Measurements from ENCODE around the gene NLRP12.
"Not testable (repeated sequence)": the region's sequence is repeated elsewhere in the genome, so short reads cannot be mapped to it uniquely, and the experiment has no call there.

NLRP12 gene

DNA sequence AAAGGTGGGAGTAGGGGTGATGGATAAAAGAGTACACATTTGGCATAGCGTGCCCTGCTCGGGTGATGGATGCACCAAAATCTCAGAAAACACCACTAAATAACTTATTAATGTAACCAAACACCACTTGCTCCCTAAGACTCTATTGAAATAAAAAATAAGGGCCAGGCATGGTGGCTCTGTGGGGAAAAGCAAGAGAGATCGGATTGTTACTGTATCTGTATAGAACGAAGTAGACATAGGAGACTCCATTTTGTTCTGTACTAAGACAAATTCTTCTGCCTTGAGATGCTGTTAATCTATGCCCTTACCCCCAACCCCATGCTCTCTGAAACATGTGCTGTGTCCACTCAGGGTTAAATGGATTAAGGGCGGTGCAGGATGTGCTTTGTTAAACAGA is 14.3 kb upstream of the NLRP12 start:
- not testable (repeated sequence) for DNase-seq (ENCODE audit: low read depth)

DNA sequence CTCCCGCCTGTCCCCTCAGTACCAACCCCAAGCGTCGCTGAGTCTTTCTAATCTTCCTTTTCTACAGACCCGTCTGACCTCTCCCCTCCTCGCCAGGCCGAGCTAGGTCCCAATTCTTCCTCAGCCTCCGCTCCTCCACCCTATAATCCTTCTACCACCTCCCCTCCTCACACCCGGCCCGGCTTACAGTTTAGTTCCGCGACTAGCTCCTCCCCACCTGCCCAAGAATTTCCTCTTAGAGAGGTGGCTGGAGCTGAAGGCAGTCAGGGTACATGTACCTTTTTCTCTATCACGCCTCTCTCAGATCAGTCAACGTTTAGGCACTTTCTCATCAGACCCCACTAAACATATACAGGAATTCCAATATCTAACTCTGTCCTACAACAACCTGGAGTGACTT is 8.7 kb upstream of the NLRP12 start:
- not testable (repeated sequence) for DNase-seq (ENCODE audit: low read depth)

DNA sequence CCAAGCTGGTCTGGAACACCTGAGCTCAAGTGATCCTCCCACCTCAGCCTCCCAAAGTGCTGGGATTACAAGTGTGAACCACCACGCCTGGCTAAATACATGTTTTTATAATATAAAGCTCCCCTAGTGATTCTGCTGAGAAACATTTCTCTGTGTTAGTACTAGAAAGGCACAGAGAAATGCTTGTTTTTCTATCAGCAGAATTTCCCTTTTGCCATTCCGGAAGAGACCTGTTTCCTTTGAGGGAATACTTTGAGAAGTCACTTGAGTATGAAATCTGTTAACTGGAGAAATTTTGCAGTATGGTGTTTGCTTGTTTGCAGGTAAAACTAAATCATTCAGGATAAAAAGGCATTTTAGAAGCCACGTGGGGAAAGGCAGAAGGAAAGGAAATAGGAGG is 4.4 kb upstream of the NLRP12 start:
- no peak for DNase-seq (ENCODE audit: low read depth)

DNA sequence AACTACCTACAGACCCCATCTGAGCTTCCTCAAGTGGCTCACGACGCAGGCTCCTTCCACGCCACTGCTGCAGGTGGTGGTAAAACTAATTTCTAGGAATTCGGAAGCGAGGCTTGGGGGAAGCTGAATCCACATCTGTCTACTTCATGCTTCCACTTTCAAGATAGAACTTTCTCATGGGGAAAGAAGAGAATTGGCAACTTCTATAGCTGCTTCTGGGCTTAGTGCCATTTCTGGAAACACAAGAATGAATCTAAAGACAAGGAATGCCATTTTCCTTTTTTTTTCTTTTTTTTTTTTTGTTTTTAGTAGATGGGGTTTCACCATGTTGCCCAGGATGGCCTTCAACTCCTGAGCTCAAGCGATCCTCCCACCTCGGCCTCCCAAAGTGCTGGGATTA is 2.8 kb upstream of the NLRP12 start:
- DNase-seq (ENCODE audit: low read depth), result peak; percentile 22

DNA sequence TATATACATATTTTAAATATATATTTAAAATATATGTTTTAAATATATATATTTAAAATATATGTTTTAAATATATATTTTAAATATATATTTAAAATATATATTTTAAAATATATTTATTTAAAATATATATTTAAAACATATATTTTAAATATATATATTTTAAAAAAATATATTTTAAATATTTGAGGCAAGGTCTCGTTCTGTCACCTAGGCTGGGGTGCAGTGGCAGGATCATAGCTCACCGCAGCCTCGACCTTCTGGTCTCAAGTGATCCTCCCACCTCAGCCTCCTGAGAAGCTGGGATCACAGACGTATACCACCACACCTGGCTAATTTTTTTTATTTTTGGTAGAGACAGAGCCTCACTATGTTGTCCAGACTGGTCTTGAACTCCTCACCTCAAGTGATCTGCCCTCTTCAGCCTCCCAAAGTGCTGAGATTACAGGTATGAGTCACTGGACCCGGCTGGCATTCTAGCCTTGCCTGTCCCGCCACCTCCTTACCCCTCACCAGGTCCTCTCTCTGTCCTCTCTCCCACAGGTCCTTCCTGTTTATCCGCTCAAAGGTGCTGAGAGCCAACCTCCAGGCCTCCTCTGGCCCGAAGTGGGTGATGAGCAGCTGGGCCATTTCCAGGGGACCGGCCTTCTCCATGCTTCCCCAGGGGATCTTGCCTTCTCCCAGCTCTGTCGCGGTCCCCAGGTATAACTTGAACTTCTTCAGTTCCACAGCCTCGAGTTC is 564 bp downstream of the NLRP12 start:
- no peak for DNase-seq (ENCODE audit: low read depth)

DNA sequence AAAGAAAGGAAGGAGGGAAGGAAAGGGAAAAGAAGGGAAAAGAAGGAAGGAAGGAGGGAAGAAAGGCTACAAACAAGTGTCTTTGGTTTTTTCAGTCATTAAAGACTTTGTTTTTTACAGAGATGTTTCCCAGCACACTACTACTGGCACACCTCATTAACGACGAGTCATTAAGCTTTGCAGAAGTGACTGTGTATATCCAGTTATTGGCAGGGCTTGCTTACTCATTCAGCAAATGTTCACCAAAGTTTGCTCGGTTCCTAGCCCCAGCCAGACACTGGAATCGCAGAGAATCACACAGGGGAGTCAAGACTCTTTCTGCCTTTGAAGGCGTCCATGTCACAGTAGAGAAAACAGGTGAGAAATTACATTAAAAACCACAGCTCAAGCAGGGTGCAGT is 4.3 kb downstream of the NLRP12 start:
- DNase-seq (ENCODE audit: low read depth), result no peak

DNA sequence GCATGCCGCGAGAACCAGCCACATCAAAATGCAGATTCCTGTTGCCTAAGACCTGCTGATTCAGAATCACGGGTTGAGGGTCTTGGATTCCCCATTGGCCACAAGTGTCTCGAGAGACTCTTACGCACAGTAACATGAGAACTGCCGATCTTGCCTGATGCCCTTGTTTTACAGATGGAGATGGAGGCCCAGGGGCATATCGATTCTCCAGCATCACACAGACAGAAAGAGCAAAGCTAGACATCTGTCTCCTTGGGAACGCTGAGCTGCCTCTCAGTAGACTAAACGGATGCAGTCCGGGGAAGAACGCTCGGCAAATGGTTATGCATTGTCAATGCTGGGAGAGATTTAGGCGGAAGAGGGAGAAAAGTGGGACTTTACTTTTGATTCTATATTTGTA is 5.4 kb downstream of the NLRP12 start:
- DNase-seq (ENCODE audit: low read depth), result no peak

DNA sequence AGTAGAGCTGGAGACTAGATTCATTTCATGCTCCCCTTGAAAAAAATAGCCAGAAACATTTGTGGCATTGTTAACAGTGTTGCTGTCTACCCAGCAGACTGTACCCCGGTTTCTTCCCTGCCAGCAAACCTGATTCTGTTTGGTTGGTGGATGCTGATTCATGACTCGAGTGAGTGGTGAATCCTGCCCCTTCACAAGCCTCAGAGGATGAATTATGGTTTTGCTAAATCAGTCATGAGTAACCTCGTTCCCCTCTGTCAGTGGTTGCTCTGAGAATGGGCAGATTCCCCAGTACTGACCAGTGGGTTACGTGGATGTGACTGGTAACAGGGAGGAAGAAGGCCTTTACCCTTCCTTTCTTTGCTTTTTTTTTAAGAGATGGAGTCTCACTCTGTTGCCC is 10.1 kb downstream of the NLRP12 start:
- peak; percentile 34 for DNase-seq (ENCODE audit: low read depth)

DNA sequence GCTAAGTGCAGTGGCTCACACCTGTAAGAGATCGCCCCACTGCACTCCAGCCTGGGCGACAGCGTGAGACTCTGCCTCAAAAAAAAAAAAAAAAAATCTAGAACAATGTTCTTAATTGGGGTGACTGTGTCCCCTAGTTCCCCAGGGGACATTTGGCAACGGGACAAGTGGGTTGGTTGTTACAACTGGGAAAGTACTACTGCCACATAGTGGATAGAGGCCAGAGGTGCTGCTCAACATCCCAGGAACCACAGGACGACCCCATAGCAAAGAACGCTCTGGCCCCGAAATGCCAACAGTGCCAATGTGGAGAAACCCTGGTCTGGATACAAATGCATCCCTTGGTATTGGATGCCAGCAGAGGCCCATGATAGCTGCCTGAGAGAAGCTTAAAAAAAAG is 11.8 kb downstream of the NLRP12 start:
- no peak for DNase-seq (ENCODE audit: low read depth)

DNA sequence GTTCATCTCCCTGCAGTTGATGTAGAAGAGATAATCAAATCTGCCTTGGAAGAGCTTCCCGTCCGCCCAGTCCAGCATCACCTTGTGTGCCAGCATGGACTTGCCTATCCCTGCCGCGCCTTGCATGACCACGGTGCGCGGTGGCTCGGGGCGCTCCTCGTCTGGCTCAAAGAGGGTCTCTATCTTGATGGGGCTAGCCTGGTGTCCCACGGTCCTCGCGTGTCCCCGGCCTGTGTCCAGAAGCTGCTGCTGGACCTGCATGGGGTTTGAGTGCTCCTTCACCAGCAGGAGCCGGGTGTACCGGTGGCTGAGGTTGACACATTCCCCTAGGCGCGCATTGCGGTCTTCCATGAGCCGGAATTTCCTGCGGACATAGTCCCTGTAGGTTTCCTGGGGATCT is 13.2 kb downstream of the NLRP12 start:
- no peak for DNase-seq (ENCODE audit: low read depth)

DNA sequence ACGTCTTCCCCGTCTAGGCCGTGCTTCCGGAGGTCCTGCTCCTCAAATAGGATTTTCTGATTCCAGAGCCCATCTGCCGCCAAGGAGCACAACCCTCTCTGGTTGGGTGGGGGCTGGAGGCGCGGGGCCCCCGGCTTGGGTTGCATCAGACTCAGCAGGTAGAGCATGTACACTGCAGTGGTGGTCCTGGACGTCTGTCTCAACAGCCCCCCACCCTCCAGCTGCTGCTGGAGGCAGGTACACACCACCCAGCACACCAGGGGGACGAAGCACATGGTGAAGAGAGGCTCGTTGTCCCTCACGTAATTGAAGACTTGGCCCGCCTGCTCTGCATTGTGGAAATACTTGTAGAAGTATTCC is 13.9 kb downstream of the NLRP12 start:
- no peak for DNase-seq (ENCODE audit: low read depth)

DNA sequence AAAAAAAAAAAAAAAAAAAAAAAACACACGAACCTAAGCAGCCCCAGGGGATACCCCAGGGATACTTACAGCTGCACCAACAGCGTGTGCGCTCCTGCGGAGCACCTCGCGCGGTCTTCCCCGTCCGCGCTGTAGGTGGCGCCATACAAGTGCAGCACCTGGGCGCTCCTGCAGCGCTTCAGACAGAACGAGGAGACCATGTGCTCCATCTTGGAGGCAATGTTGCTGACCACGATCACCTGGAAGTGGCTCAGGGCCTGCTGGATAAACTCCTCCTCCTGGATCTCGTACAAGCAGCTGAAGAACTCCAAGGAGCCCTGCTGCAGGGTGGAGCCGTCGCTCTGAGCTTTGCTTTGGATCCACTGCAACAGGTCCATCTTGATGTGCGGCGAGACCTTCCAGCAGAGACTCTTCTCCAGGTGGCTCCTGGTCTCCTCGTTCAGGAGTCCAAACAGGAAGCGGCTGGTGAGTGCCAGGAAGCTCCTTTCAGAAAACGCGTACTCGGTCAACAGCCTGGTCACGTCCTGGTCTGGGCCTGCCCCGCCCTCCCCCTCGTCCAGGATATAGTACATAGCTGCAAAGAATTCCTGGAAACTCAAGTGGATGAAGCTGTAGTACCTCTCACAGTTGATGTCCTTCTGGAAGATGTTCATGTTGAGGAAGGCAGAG is 14.5 kb downstream of the NLRP12 start:
- no peak for DNase-seq (ENCODE audit: low read depth)

DNA sequence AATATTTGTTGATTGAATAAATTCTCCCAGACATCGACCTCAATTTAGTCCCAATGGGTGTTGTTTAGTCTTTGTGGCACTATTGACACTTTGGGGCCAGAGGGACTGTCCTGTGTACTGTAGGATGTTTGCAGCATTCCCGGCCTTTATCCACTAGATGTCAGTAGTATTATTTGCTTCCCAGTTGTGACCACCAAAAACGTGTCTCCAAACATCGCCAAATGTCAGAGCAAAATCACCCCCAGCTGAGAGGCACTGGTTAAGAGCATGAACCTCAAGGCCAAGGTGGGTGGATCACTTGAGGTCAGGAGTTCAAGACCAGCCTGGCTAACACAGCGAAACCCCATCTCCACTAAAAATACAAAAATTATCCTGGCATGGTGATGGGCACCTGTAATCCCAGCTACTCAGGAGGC is 15.4 kb downstream of the NLRP12 start:
- peak; percentile 6 for DNase-seq (ENCODE audit: low read depth)

DNA sequence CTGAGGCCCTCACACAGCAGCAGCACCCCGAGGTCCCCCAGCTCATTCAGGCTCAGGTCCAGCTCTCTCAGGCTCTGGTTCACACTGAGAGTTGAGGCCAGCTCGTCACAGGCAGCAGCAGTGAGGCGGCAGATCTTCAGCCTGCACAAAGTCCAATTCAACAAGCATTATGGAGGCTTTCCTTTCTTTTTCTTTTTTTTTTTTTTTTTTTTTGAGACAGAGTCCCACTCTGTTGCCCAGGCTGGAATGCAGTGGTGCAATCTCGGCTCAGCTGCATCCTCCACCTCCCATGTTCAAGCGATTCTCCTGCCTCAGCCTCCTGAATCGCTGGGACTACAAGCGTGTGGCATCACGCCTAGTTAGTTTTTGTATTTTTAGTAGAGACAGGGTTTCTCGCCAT is 22.9 kb downstream of the NLRP12 start:
- DNase-seq (ENCODE audit: low read depth), result no peak

DNA sequence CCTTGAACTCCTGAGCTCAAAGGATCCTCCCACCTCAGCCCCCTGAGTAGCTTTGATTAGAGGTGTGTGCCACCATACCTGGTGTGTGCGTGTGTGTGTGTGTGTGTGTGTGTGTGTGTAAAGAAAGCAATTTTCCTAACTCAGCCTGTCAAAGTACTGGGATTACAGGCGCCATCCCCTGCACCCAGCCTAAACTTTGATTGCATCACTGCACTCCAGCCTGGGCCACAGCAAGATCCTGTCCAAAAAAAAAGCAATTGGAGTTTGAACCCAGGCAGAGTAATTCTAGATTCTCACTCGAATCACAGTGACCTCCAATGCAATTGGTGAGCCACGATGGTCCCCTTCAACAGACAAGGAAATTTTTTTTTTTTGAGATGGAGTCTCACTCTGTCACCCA is 29.1 kb downstream of the NLRP12 start:
- DNase-seq (ENCODE audit: low read depth), result no peak

DNA sequence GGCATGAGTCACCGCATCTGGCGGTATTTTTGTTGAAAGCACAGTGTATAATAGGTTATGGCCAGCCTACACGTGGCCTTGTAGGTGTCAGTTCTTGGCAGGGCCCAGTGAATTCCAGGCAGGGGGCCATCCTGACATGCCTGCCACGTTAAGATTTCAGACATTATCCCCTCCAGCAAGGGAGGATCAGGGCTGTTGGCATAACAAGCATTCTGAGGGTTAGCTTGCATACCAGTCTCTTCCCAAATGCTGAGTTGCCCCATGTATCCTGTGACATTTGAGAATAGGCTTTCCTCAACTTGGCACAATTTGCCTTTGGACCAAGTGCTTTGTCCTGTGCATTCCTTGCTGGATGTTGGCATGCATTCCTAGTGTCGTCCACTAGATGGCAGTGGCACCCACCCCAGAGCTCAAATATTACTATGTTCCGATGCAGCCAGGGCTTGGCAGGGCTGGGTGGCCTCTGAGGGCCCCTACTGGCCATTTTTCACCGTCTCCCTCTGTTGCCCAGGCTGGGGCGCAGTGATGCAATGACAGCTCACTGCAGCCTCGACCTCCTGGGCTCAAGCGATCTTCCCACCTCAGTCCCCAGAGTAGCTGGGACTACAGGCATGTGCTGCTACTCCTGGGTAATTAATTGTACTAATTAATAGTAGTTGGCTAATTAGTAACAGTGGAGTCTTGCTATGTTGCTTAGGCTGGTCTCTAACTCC is 31.2 kb downstream of the NLRP12 start:
- peak; percentile 49 for DNase-seq (ENCODE audit: low read depth)

DNA sequence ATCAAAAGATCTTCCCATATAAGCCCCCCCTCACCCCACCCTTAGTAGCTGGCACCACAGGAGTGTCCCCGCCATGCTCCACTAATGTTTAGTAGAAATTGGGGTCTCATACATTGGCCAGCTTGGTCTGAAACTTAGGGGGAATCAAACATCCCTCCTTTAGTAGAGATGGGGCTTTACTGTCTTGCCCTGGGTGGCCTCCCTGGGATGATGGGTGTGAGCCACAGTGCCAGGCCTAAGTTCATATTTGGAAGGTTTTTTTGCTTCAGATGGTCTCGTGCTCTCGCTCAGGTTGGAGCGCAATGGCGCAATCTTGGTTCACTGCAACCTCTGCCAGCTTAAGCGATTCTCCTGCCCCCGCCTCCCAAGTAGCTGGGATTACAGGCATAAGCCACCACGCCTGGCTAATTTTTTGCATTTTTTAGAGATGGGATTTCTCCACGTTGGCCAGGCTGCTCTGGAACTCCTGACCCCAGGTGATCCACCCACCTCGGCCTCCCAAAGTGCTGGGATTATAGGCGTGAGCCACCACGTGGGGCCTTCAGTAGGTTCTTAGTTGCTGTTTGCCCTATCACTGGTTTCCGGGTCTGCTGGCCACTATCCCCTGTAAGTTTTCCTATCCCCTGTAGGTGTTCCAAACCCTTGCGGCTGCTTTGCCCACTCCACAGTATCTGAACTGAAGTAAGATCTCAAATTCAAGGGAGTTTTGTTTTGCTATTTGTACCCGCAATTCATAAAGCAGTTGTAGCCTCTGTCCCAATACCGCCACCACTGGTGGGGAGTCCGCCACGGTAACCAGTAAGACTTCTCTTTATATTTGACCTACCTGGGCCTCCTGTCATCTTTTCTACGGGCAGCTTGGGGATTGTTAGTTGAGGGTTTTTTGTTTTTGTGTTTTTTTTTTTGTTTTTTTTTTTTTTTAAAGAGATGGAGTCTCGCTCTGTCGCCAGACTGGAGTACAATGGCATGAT is 34.1 kb downstream of the NLRP12 start:
- no peak for DNase-seq (ENCODE audit: low read depth)

DNA sequence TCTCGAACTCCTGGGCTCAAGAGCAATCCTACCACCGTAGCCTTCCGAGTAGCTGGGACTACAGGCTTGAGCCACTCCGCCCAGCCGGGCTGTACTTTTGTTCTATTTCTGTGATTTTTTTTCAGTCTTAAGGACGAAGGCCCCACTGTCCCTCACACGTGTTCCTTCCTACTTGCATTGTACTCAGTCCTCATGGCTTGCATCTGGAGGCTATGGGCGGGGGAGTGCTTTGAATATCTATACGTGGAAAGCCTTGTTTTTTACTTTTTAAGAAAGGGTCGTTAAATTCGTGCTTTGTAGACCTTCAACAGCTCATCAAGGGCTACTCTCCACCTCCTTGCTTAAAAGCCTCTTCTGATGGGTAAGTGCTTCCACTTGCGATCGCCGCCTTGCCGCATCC is 36.8 kb downstream of the NLRP12 start:
- DNase-seq (ENCODE audit: low read depth), result no peak

DNA sequence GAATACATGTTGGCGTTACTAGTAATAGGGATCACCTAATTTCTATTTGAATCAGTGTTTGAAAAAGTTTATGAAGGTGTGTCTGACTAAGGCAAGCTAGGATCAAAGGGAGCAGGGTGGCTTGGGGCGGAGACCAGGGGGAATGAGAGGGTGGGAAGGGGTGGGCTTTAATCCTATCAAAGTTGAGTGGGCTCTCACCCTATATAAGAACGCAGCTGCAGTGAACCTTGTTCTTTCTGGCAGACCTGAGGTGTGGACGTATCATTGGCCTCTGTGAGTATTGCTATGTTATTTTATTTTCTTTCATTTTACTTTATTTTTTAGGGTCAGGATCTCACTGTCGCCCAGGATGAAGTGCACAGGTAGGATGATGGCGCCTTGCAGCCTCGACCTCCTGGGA is 37.4 kb downstream of the NLRP12 start:
- no peak for DNase-seq (ENCODE audit: low read depth)

DNA sequence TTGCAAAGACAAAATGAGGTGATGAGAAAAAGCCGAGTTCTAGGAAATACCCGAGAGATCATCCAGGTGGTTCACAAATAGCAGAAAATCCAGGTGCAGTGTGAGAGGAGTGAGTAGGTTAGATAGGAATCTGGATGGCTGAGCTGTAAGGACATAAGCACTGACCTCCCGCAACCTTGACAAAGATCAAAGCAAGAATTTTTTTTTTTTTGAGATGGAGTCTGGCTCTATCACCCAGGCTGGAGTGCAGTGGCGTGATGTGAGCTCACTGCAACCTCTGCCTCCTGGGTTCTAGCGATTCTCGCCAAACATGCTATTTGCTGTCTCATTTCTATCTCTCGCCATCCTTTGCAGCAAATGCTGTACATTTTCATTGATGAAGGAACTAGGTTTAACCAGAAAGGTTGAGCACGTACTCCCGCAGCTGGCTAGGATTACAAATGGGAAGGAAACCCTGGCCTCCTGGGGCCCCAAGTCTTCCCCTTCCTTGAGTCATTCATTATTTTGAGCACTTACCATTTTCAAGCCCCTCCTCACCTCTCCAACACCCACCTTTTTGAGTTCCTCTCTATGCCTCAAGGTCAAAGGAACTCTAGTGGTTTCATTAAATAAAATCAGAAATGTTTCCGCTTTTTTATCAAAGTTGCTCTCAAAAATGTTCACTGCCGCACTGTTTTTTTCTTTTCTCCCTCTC is 38.8 kb downstream of the NLRP12 start:
- no peak for DNase-seq (ENCODE audit: low read depth)

DNA sequence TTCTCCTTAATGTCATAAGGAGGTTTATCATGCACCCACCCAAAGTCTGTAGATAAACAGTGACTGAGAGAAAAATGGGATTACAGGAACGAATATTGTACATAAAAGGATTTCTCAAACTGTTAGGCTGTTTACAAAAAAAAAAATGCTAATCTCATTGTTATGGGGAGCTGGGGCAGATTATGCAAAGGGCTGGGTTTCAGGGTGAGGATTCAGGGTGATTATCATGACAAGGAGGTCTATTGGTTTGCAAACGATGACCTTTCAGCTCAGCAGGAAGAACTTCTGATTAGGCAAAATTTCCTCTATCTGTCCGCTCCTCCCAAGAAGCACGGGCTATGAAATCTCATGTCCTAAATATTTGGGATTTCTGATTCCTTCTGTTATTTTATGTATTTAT is 41.4 kb downstream of the NLRP12 start:
- DNase-seq (ENCODE audit: low read depth), result no peak

DNA sequence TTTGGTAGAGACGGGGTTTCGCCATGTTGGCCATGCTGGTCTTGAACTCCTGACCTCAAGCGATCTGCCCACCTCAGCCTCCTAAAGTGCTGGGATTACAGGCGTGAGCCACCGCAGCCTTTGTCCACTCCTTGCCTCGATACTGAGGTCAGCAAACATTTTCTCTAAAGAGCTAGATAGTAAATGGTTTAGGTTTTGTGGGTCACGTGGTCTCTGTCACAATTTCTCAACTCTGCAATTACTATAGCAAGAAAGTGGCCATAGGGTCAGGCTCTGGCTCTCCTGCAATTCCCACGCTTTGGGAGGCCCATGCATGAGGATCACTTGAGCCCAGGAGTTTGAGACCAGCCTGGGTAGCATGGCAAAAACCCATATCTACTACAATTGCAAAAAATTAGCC is 42.8 kb downstream of the NLRP12 start:
- not testable (repeated sequence) for DNase-seq (ENCODE audit: low read depth)
